Glutamatergic neuron (in vitro differentiated cells): ENCODE measurements around the gene ZDHHC13. TPM values are rescaled to one million over a fixed set of nuclear protein-coding genes. Genes with fewer than 3 reads are reported as not detected.

Experiments used
- DNase-seq: peaks from one replicate; pipeline ENCODE4 v3.0.0; 2022
- H3K27ac Mint-ChIP-seq: one replicate; pipeline ENCODE4 v1.8.0; 2020; ENCODE audit warnings: mild to moderate bottlenecking, mixed read lengths, inconsistent platforms; ENCODE audit not compliant: unreplicated experiment
- H3K27me3 Mint-ChIP-seq: one replicate; pipeline ENCODE4 v1.8.0; 2020; ENCODE audit warnings: mild to moderate bottlenecking, moderate library complexity, mixed read lengths, inconsistent platforms; ENCODE audit not compliant: unreplicated experiment
- H3K36me3 Mint-ChIP-seq: one replicate; pipeline ENCODE4 v1.8.0; 2020; ENCODE audit warnings: mild to moderate bottlenecking, mixed read lengths, inconsistent platforms; ENCODE audit not compliant: unreplicated experiment
- H3K4me1 Mint-ChIP-seq: one replicate; pipeline ENCODE4 v1.8.0; 2020; ENCODE audit warnings: mild to moderate bottlenecking, low read depth, mixed read lengths, inconsistent platforms; ENCODE audit not compliant: unreplicated experiment
- H3K4me3 Mint-ChIP-seq: one replicate; pipeline ENCODE4 v1.8.0; 2020; ENCODE audit warnings: mild to moderate bottlenecking, mixed read lengths, inconsistent platforms; ENCODE audit not compliant: unreplicated experiment
- H3K9me3 Mint-ChIP-seq: one replicate; pipeline ENCODE4 v1.8.0; 2020; ENCODE audit warnings: mild to moderate bottlenecking, moderate library complexity, mixed read lengths, inconsistent platforms; ENCODE audit not compliant: unreplicated experiment
- CTCF ChIP-seq: fragments of 200-600 bp; sonication (generic); IDR thresholded peaks from one replicate; pipeline ENCODE4 v1.5.0; 2021; ENCODE audit not compliant: partially characterized antibody, unreplicated experiment
- total RNA-seq: library from RNA; stranded (reverse); fragmentation: NEBNext Ultra II Directional; extraction: Animal tissue kit (Norgen Biotek cat#: 25700); gene quantifications from one replicate; pipeline ENCODE4 v1.2.1, GENCODE V29; 2021; ENCODE audit not compliant: unreplicated experiment

Gene ZDHHC13
- total RNA-seq, 1 donor from 2014 or later, result 21.9 TPM

- H3K9me3 Mint-ChIP-seq, result no peaks in the 10 kb centered on the region
- no peaks in the 10 kb centered on the region for H3K36me3 Mint-ChIP-seq
- H3K27ac Mint-ChIP-seq, result no peak overlapping the region
- TF ChIP-seq CTCF, result no peak
- no peak overlapping the region for H3K4me3 Mint-ChIP-seq
- DNase-seq, result no peak
- H3K4me1 Mint-ChIP-seq, result no peaks in the 10 kb centered on the region
- H3K27me3 Mint-ChIP-seq, result no peaks in the 10 kb centered on the region
Measured at GRCh38 chr11:19105011-19105410, 12.0 kb upstream of the ZDHHC13 start.

GRCh38 chr11:19107125-19107524, 9.8 kb upstream of the ZDHHC13 start:
- H3K36me3 Mint-ChIP-seq, result no peaks in the 10 kb centered on the region
- no peaks in the 10 kb centered on the region for H3K27me3 Mint-ChIP-seq
- H3K4me3 Mint-ChIP-seq, result no peak overlapping the region
- no peaks in the 10 kb centered on the region for H3K4me1 Mint-ChIP-seq
- H3K9me3 Mint-ChIP-seq, result no peaks in the 10 kb centered on the region
- no peak for DNase-seq
- TF ChIP-seq CTCF, result no peak
- H3K27ac Mint-ChIP-seq, result no peak overlapping the region

GRCh38 chr11:19110295-19110694, 6.7 kb upstream of the ZDHHC13 start:
- Mint-ChIP-seq H3K27ac (no peak overlapping the region), H3K4me3 (no peak overlapping the region), H3K9me3 (no peaks in the 10 kb centered on the region), H3K4me1 (no peaks in the 10 kb centered on the region), H3K27me3 (no peaks in the 10 kb centered on the region), H3K36me3 (no peaks in the 10 kb centered on the region)
- no peak for DNase-seq
- no peak for TF ChIP-seq CTCF

GRCh38 chr11:19111809-19112208, 5.2 kb upstream of the ZDHHC13 start:
- no peaks in the 10 kb centered on the region for H3K4me1 Mint-ChIP-seq
- H3K27me3 Mint-ChIP-seq, result no peaks in the 10 kb centered on the region
- DNase-seq, result no peak
- no peak overlapping the region for H3K27ac Mint-ChIP-seq
- no peaks in the 10 kb centered on the region for H3K9me3 Mint-ChIP-seq
- no peak overlapping the region for H3K4me3 Mint-ChIP-seq
- H3K36me3 Mint-ChIP-seq, result no peaks in the 10 kb centered on the region
- no peak for TF ChIP-seq CTCF

GRCh38 chr11:19116276-19116970, 545 bp upstream of the ZDHHC13 start:
- Mint-ChIP-seq H3K4me1 (no peaks in the 10 kb centered on the region), H3K27ac (no peak overlapping the region), H3K36me3 (no peaks in the 10 kb centered on the region), H3K9me3 (no peaks in the 10 kb centered on the region), H3K27me3 (no peaks in the 10 kb centered on the region), H3K4me3 (peak overlapping the region; percentile 86)
- TF ChIP-seq CTCF, result no peak
- no peak for DNase-seq
